Heart right ventricle (tissue), 16 donors: Measurements from ENCODE around the gene APOBEC3A. TPM values are rescaled to one million over a fixed set of nuclear protein-coding genes. Genes with fewer than 3 reads are reported as not detected.
"Not testable (repeated sequence)": the region's sequence is repeated elsewhere in the genome, so short reads cannot be mapped to it uniquely, and the experiment has no call there.

ENCODE experiments used
- ATAC-seq, 8 donors: fragments of 200-7000 bp; cut with Tn5 transposase; one replicate each; pipeline ENCODE4 v1.9.1; 2020; ENCODE audit warnings: mild to moderate bottlenecking in 8 of 8, moderate library complexity in 8 of 8, moderate number of reproducible peaks in 1 of 8
- DNase-seq, 2 donors: peaks; one replicate each; pipeline ENCODE4 v3.0.0-alpha.2; 2020
- H3K27ac ChIP-seq, 10 donors: fragments of 200-600 bp; sonication (generic) in 2 of 10; one replicate each; pipeline versions ENCODE4 v1.5.0 to v1.8.0; 2020 to 2022; ENCODE audit warnings: mild to moderate bottlenecking in 3 of 10
- H3K27me3 ChIP-seq, 7 donors: fragments of 200-600 bp; one replicate each; pipeline ENCODE4 v1.8.0; 2021 to 2022; ENCODE audit warnings: mild to moderate bottlenecking in 2 of 7
- H3K36me3 ChIP-seq, 9 donors: fragments of 200-600 bp; sonication (generic) in 1 of 9; one replicate each; pipeline versions ENCODE4 v1.5.0 to v1.8.0; 2020 to 2022; ENCODE audit warnings: mild to moderate bottlenecking in 2 of 9
- H3K4me1 ChIP-seq, 9 donors: fragments of 200-600 bp; sonication (generic) in 1 of 9; one replicate each; pipeline versions ENCODE4 v1.5.0 to v1.8.0; 2020 to 2022; ENCODE audit warnings: mild to moderate bottlenecking in 4 of 9
- H3K4me3 ChIP-seq, 10 donors: fragments of 200-600 bp; sonication (generic) in 2 of 10; one replicate each; pipeline versions ENCODE4 v1.5.0 to v1.8.0; 2020 to 2022; ENCODE audit warnings: mild to moderate bottlenecking in 7 of 10, moderate library complexity in 2 of 10
- H3K9me3 ChIP-seq, 11 donors: fragments of 200-600 bp in 10 of 11; sonication (generic) in 2 of 11; one replicate each; pipeline versions ENCODE4 v1.5.0 to v1.8.0; 2013 to 2022; ENCODE audit warnings: mild to moderate bottlenecking in 2 of 11, control low read depth in 1 of 11, moderate library complexity in 1 of 11
- CTCF ChIP-seq, 9 donors: fragments of 200-600 bp; sonication (generic) in 2 of 9; IDR thresholded peaks; one replicate each; pipeline versions ENCODE4 v1.5.0 to v1.8.0; 2021 to 2022; ENCODE audit warnings: antibody characterized with exemption in 9 of 9, mild to moderate bottlenecking in 5 of 9, moderate library complexity in 1 of 9
- WGBS, 2 donors: extraction: QIAGEN DNeasy Blood & Tissue Kit; methylation state at CpG; one replicate each; pipeline ENCODE4 v1.1.7; 2013; ENCODE audit warnings: inconsistent platforms in 1 of 2; 5-methylcytosine and 5-hydroxymethylcytosine counted together
- intact Hi-C, 10 donors: fragments of 100-400 bp; cut with DNase I; formaldehyde crosslinking; loops; one replicate each; pipeline versions ENCODE4 v1.11.1 to v1.14.2; 2022
- polyA plus RNA-seq, 2 donors: library from polyadenylated mRNA; stranded (reverse); fragments of 200-250 nt; gene quantifications; one replicate each; pipeline ENCODE4 v1.2.3, GENCODE V29; 2013
- total RNA-seq, 10 donors: library from RNA; stranded (reverse); fragmentation: NEBNext Ultra II Directional in 3 of 10; extraction: Animal tissue kit (Norgen Biotek cat#: 25700) in 3 of 10; gene quantifications; one replicate each; pipeline versions ENCODE4 v1.2.1 to v1.2.4, GENCODE V29; 2021 to 2023
- donor health status: Arrhythmogenic right ventricular cardiomyopathy.
- donor health status: ischemic (EF 13 %, LVEDD 7.1; RV severe dilation, severe dysfunction).
- donor health status: healthy with polysubstance abuse.
- donor health status: DM: no; HTN: yes; CAD: no.
- donor health status: DM: no; HTN: no; CAD: no.
- donor health status: ischemic (EF 25% LVEDD 6.9; RV normal size, moderate dysfunction).
- donor health status: ischemic (EF 25% LVEDD 5.7; RV mildly dilated, moderate dysfunction).
- donor health status: healthy.
- donor health status: DM: yes; HTN: yes; CAD: no.
- donor health status: Ischemic cardiomyopathy.
- donor health status: ischemic (EF 35%, LVEDD 5.7; RV mildly dilated, moderate dysfunction).
- donor health status: nonischemic (EF 11% LVEDD 7.7; RV severe dilation, severe dysfunction).
- donor health status: DM: yes; HTN: yes; CAD: no.
- donor health status: PGD.
- donor health status: ischemic (EF 29% LVEDD 5.4; RV normal size, mild dysfunction).
- donor health status: nonischemic (EF 23%, LVEDD 6.1; RV moderate dilation, normal function).

Gene APOBEC3A
- total and polyA plus RNA-seq, 12 donors = 0.20 to 5.6 (median 0.93) TPM; not detected in 2

GRCh38 chr22:38986629-38987028, 29.2 kb downstream of the APOBEC3A start:
- DNase-seq = no peak

GRCh38 chr22:38987171-38987895, 29.9 kb downstream of the APOBEC3A start:
- H3K4me3 ChIP-seq = no peak overlapping the region
- H3K4me1 ChIP-seq = peaks cover 0 to 16% (median 4%) of the 10 kb centered on the region in 9 donors
- 87 to 90% methylated on average over 8 of the region's 8 CpGs for WGBS, 2 donors
- no peak for DNase-seq
- H3K9me3 ChIP-seq = no peaks in the 10 kb centered on the region
- H3K36me3 ChIP-seq = no peaks in the 10 kb centered on the region
- no peak overlapping the region for H3K27ac ChIP-seq
- no peaks in the 10 kb centered on the region for H3K27me3 ChIP-seq
- intact Hi-C loops = no loop called here
- ATAC-seq = no peak
- no peak for TF ChIP-seq CTCF (IDR thresholded peaks at IDR 0.05)

More at GRCh38 chr22:38986629-38987028, 29.2 kb downstream of the APOBEC3A start:
- intact Hi-C loops = no loop called here
- ATAC-seq = no peak
- peaks cover 0 to 24% (median 6%) of the 10 kb centered on the region in 9 donors for H3K4me1 ChIP-seq
- no peaks in the 10 kb centered on the region for H3K36me3 ChIP-seq
- H3K4me3 ChIP-seq = no peak overlapping the region
- no peak for TF ChIP-seq CTCF (IDR thresholded peaks at IDR 0.05)
- H3K27me3 ChIP-seq = no peaks in the 10 kb centered on the region
- no peaks in the 10 kb centered on the region for H3K9me3 ChIP-seq
- no peak overlapping the region for H3K27ac ChIP-seq
- WGBS, 2 donors = 96 to 100% methylated on average over 3 of the region's 3 CpGs

- H3K4me1 ChIP-seq = peaks cover 0 to 7% (median 0%) of the 10 kb centered on the region in 9 donors
- H3K36me3 ChIP-seq = no peaks in the 10 kb centered on the region
- no peaks in the 10 kb centered on the region for H3K27me3 ChIP-seq
- ATAC-seq = no peak
- intact Hi-C loops = no loop called here
- TF ChIP-seq CTCF (IDR thresholded peaks at IDR 0.05) = no peak
- no peak overlapping the region for H3K27ac ChIP-seq
- H3K9me3 ChIP-seq = no peaks in the 10 kb centered on the region
- DNase-seq = no peak
- WGBS, 2 donors = 92 to 93% methylated on average over 6 of the region's 6 CpGs
- H3K4me3 ChIP-seq = no peak overlapping the region
Measured at GRCh38 chr22:38989466-38989865, 32.1 kb downstream of the APOBEC3A start.

GRCh38 chr22:38992871-38993371, 35.5 kb downstream of the APOBEC3A start:
- H3K36me3 ChIP-seq, H3K4me3 ChIP-seq, intact Hi-C loops, H3K9me3 ChIP-seq, H3K27ac ChIP-seq, H3K4me1 ChIP-seq: not testable (repeated sequence)
- H3K27me3 ChIP-seq = peaks cover 0 to 11% (median 0%) of the 10 kb centered on the region in 7 donors
- WGBS, 2 donors = 18 to 21% methylated on average over 10 to 11 of the region's 12 CpGs
- peak in 7 of 8 donors; percentile 36 to 91 (median 63) for ATAC-seq
- peak in 1 of 2 donors; percentile 26 for DNase-seq

- intact Hi-C loops = loop anchor here in 2 of 10 donors (5.0 kb wide), 2 partner anchors 39 to 229 kb away; partner anchors contain the start of gene APOBEC3A (in 1 of the 2)
- Histone ChIP-seq H3K27ac (no peak overlapping the region), H3K4me1 (peaks cover 0 to 7% (median 0%) of the 10 kb centered on the region in 9 donors), H3K4me3 (no peak overlapping the region), H3K36me3 (no peaks in the 10 kb centered on the region), H3K27me3 (peaks cover 0 to 21% (median 4%) of the 10 kb centered on the region in 7 donors), H3K9me3 (no peaks in the 10 kb centered on the region)
- DNase-seq = no peak
- no peak for TF ChIP-seq CTCF (IDR thresholded peaks at IDR 0.05)
- 71 to 77% methylated on average over 6 of the region's 6 CpGs for WGBS, 2 donors
- ATAC-seq = no peak
Measured at GRCh38 chr22:38996105-38996504, 38.7 kb downstream of the APOBEC3A start.
